Esophagus muscularis mucosa (tissue), 3 donors: ENCODE data around the gene HINFP.

Experiments used
- POLR2A ChIP-seq: fragments of 450-650 bp; IDR thresholded peaks from one replicate; pipeline ENCODE4 v1.6.1; 2017; ENCODE audit warnings: antibody characterized with exemption, moderate library complexity, mild to moderate bottlenecking, low read depth
- POLR2AphosphoS5 ChIP-seq, 2 donors: sonication (generic); formaldehyde crosslinking; IDR thresholded peaks; one replicate each; pipeline ENCODE4 v1.6.1; 2017; ENCODE audit warnings: antibody characterized with exemption in 2 of 2
- TF ChIP-seq, protein P1 (sequence below), 3 experiments: fragments of 200-600 bp in 2 of 3; fragments of 450-650 bp in 1 of 3; sonication (generic) in 2 of 3; IDR thresholded peaks; one replicate each; pipeline ENCODE4 v1.5.1; 2017 to 2019; ENCODE audit warnings: antibody characterized with exemption in 3 of 3, mild to moderate bottlenecking in 2 of 3, moderate library complexity in 1 of 3

DNA sequence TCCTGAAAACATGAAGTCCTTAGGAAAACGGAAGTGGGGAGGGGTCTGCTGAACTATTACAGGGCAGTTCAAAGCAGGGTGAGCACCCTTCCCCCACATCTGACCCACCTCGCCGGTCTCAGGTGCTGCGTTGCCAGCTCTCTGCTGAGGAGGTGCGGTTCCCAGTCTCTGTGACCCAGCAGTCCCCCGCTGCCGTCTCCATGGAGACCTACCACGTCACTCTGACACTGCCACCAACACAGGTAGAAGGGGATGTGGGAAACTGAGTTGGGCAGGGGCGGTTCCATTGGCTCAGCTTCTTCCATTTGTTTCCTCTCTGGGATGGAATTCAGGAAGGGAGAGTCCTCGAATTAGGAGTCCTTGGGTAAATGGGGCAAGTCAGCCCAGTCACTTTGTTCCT lies 10.9 kb upstream of the HINFP start:
- TF ChIP-seq POLR2AphosphoS5 (IDR thresholded peaks at IDR 0.05) = no peak
- TF ChIP-seq POLR2A = no peak
- TF ChIP-seq, protein P1, sequence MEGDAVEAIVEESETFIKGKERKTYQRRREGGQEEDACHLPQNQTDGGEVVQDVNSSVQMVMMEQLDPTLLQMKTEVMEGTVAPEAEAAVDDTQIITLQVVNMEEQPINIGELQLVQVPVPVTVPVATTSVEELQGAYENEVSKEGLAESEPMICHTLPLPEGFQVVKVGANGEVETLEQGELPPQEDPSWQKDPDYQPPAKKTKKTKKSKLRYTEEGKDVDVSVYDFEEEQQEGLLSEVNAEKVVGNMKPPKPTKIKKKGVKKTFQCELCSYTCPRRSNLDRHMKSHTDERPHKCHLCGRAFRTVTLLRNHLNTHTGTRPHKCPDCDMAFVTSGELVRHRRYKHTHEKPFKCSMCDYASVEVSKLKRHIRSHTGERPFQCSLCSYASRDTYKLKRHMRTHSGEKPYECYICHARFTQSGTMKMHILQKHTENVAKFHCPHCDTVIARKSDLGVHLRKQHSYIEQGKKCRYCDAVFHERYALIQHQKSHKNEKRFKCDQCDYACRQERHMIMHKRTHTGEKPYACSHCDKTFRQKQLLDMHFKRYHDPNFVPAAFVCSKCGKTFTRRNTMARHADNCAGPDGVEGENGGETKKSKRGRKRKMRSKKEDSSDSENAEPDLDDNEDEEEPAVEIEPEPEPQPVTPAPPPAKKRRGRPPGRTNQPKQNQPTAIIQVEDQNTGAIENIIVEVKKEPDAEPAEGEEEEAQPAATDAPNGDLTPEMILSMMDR (IDR thresholded peaks at IDR 0.05) = no peak
